ENCODE results near the gene GALNT2.

GRCh38 chr1:230174471-230175162 lies 107.6 kb downstream of the GALNT2 start:
- TF ChIP-seq POLR2A (IDR thresholded peaks at IDR 0.05; ENCODE audit: low read depth, low read length) = no peak
- TF ChIP-seq RAD21 (IDR thresholded peaks at IDR 0.05; ENCODE audit: low read length) = no peak
- TF ChIP-seq CTCF (conservative IDR thresholded peaks at IDR 0.05; ENCODE audit: low read depth, low read length) = no peak
- no peak for TF ChIP-seq MAZ (IDR thresholded peaks at IDR 0.05; ENCODE audit: borderline replicate concordance, low read depth, low read length)
- TF ChIP-seq, protein P1, sequence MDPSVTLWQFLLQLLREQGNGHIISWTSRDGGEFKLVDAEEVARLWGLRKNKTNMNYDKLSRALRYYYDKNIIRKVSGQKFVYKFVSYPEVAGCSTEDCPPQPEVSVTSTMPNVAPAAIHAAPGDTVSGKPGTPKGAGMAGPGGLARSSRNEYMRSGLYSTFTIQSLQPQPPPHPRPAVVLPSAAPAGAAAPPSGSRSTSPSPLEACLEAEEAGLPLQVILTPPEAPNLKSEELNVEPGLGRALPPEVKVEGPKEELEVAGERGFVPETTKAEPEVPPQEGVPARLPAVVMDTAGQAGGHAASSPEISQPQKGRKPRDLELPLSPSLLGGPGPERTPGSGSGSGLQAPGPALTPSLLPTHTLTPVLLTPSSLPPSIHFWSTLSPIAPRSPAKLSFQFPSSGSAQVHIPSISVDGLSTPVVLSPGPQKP (IDR thresholded peaks at IDR 0.05; ENCODE audit: borderline replicate concordance, low read depth, low read length) = no peak
- TF ChIP-seq MXI1 (IDR thresholded peaks at IDR 0.05; ENCODE audit: borderline replicate concordance, low read depth, low read length) = no peak
- TF ChIP-seq USF2 (IDR thresholded peaks at IDR 0.05; ENCODE audit: low read depth, low read length) = no peak
- no peak for TF ChIP-seq CEBPB (IDR thresholded peaks at IDR 0.05; ENCODE audit: low read depth, low read length)
- TF ChIP-seq SMC3 (IDR thresholded peaks at IDR 0.05; ENCODE audit: low read depth, low read length) = no peak
- no peak for TF ChIP-seq BHLHE40 (IDR thresholded peaks at IDR 0.05; ENCODE audit: low read depth, low read length)
- TF ChIP-seq RFX5 (IDR thresholded peaks at IDR 0.05; ENCODE audit: low read depth, low read length) = no peak
- TF ChIP-seq NFE2L2 (IDR thresholded peaks at IDR 0.05; ENCODE audit: low read depth, low read length) = no peak
- no peak for TF ChIP-seq CHD1 (IDR thresholded peaks at IDR 0.05; ENCODE audit: low read depth, low read length)

All from IMR-90 (cell line).